Measurements from ENCODE around the gene CCND1.

The CCND1 gene

DNA sequence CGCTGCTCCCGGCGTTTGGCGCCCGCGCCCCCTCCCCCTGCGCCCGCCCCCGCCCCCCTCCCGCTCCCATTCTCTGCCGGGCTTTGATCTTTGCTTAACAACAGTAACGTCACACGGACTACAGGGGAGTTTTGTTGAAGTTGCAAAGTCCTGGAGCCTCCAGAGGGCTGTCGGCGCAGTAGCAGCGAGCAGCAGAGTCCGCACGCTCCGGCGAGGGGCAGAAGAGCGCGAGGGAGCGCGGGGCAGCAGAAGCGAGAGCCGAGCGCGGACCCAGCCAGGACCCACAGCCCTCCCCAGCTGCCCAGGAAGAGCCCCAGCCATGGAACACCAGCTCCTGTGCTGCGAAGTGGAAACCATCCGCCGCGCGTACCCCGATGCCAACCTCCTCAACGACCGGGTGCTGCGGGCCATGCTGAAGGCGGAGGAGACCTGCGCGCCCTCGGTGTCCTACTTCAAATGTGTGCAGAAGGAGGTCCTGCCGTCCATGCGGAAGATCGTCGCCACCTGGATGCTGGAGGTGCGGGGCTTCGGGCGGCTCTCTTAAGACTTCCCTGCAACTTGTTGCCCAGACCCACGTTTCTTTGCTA is at the start of gene CCND1:
TSS of gene CCND1 (plus strand) at position 162 of the 587 bp plus-strand sequence. CDS start at position 320, 158 bp downstream.
- no peak for TF ChIP-seq CEBPB (IDR thresholded peaks at IDR 0.05)
- no peak for TF ChIP-seq TCF12 (IDR thresholded peaks at IDR 0.05; ENCODE audit: low read depth)
- 0 out of 2 replicates have a peak, but pooled peaks have one; percentile 34 for TF ChIP-seq EGR1 (IDR thresholded peaks at IDR 0.05)
- peak; percentile 84 for TF ChIP-seq TAF1 (IDR thresholded peaks at IDR 0.05; ENCODE audit: low read depth)
- no peak for TF ChIP-seq REST (IDR thresholded peaks at IDR 0.05; ENCODE audit: low read depth)
- peak; percentile 25; the same call in 1 of the 2 replicates for TF ChIP-seq EP300 (IDR thresholded peaks at IDR 0.05; ENCODE audit: borderline replicate concordance)
- TF ChIP-seq ZBTB7A (IDR thresholded peaks at IDR 0.05; ENCODE audit: low read depth), result no peak
- no peak for TF ChIP-seq YY1 (IDR thresholded peaks at IDR 0.05; ENCODE audit: low read depth)
- TF ChIP-seq NFIC (IDR thresholded peaks at IDR 0.05), result no peak
- no peak for TF ChIP-seq FOXM1 (IDR thresholded peaks at IDR 0.05; ENCODE audit: borderline replicate concordance, low read depth)
- TF ChIP-seq, protein P1, sequence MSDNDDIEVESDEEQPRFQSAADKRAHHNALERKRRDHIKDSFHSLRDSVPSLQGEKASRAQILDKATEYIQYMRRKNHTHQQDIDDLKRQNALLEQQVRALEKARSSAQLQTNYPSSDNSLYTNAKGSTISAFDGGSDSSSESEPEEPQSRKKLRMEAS (IDR thresholded peaks at IDR 0.05), result peak; percentile 59
- no peak; the same call in 1 of the 2 replicates for TF ChIP-seq USF1 (IDR thresholded peaks at IDR 0.05)
- peak; percentile 42; the same call in 1 of the 2 replicates for TF ChIP-seq TEAD4 (IDR thresholded peaks at IDR 0.05)
- 0 out of 2 replicates have a peak, but pooled peaks have one; percentile 45 for TF ChIP-seq CREB1 (IDR thresholded peaks at IDR 0.05; ENCODE audit: low read depth)
- no peak for TF ChIP-seq RAD21 (IDR thresholded peaks at IDR 0.05; ENCODE audit: low read depth)

DNA sequence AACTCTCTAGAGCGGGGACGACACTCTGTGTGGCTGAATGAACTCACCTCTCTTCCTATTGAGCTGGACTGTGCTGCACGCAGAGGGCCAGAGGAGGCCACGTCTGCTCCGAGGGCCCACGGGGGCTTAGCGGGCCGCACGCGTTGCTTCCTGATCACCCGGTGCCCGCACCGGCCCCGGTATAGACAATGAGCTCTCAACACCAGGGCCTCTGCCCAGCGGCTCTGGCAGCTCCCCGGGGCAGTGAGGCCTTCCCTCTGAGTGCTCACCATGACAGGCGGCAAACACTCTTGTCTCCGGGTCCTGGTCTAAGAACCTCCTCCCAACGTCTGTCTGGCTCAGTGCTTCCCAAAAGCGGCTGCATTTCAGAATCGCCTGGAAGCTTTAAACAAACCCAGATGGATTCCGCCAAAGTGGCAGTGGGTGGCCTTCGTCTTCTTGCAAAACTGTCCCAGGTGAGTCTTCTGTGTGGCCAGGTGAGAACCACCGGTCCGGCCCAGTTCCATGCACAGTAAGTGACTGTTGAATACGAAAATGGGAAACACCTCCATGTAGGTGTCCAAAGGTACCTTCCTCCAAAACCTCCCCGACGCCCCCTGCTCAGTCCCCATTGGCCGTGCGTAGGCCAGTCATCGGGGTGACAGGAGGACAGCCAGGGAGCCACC is 47.8 kb upstream of the CCND1 start:
- TF ChIP-seq USF1 (IDR thresholded peaks at IDR 0.05), result no peak
- TF ChIP-seq NFIC (IDR thresholded peaks at IDR 0.05), result no peak
- no peak for TF ChIP-seq TCF12 (IDR thresholded peaks at IDR 0.05; ENCODE audit: low read depth)
- no peak for TF ChIP-seq EP300 (IDR thresholded peaks at IDR 0.05; ENCODE audit: borderline replicate concordance)
- TF ChIP-seq CEBPB (IDR thresholded peaks at IDR 0.05), result no peak

GRCh38 chr11:69593851-69594250 is 47.1 kb upstream of the CCND1 start:
- no peak for TF ChIP-seq ZBTB7A (IDR thresholded peaks at IDR 0.05; ENCODE audit: low read depth)
- peak; percentile 75 for TF ChIP-seq USF1 (IDR thresholded peaks at IDR 0.05)

DNA sequence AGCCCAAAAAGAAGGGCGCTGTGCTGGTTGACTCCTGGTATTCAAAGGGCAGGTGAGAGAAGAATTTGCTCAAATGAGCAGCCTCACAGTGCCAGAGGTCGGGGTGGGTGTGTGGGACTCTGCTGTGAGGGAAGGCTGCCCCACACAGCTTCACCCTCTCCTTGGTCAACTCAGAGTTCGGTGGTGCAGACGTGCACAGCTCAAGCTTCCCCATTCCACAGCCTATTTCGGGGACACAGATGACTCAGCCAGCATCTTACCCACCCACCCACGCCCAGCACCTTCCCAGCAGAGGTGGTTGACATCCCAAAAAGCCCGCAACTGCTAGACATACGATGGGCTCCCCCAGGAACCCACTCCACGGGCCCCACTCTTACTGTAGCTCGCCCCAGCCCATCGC is 46.5 kb upstream of the CCND1 start:
- TF ChIP-seq EP300 (IDR thresholded peaks at IDR 0.05; ENCODE audit: borderline replicate concordance), result no peak
- no peak for TF ChIP-seq USF1 (IDR thresholded peaks at IDR 0.05)
- TF ChIP-seq FOXM1 (IDR thresholded peaks at IDR 0.05; ENCODE audit: borderline replicate concordance, low read depth), result no peak
- no peak for TF ChIP-seq ZBTB7A (IDR thresholded peaks at IDR 0.05; ENCODE audit: low read depth)
- no peak for TF ChIP-seq YY1 (IDR thresholded peaks at IDR 0.05; ENCODE audit: low read depth)
- no peak for TF ChIP-seq CREB1 (IDR thresholded peaks at IDR 0.05; ENCODE audit: low read depth)
- TF ChIP-seq TCF12 (IDR thresholded peaks at IDR 0.05; ENCODE audit: low read depth), result no peak
- no peak for TF ChIP-seq RAD21 (IDR thresholded peaks at IDR 0.05; ENCODE audit: low read depth)
- no peak for TF ChIP-seq REST (IDR thresholded peaks at IDR 0.05; ENCODE audit: low read depth)
- no peak for TF ChIP-seq TAF1 (IDR thresholded peaks at IDR 0.05; ENCODE audit: low read depth)
- TF ChIP-seq, protein P1 (IDR thresholded peaks at IDR 0.05), result no peak
- no peak for TF ChIP-seq CEBPB (IDR thresholded peaks at IDR 0.05)
- TF ChIP-seq NFIC (IDR thresholded peaks at IDR 0.05), result no peak
- no peak for TF ChIP-seq EGR1 (IDR thresholded peaks at IDR 0.05)
- no peak for TF ChIP-seq TEAD4 (IDR thresholded peaks at IDR 0.05)

Measured in Ishikawa (cell line).